GM19193 (cell line): ENCODE results near the gene PDCD10.

Experiments used
- POLR2A ChIP-seq: IDR thresholded peaks from 4 replicates; pipeline ENCODE4 v1.6.1; 2011; ENCODE audit not compliant: insufficient read depth, insufficient read length; ENCODE audit errors: extremely low read depth

PDCD10 gene

GRCh38 chr3:167740961-167741587 lies 6.4 kb upstream of the PDCD10 start:
- TF ChIP-seq POLR2A: no peak

GRCh38 chr3:167739190-167739810 lies 4.6 kb upstream of the PDCD10 start:
- TF ChIP-seq POLR2A: no peak

- no peak for TF ChIP-seq POLR2A
Observed at GRCh38 chr3:167738037-167738436, 3.3 kb upstream of the PDCD10 start.

GRCh38 chr3:167736997-167737396 lies 2.3 kb upstream of the PDCD10 start:
- TF ChIP-seq POLR2A: no peak

- TF ChIP-seq POLR2A: no peak
Observed at GRCh38 chr3:167736264-167736787, 1.6 kb upstream of the PDCD10 start.

- peak; percentile 70 for TF ChIP-seq POLR2A
Observed at GRCh38 chr3:167735233-167736138, 794 bp upstream of the PDCD10 start, which contains the start of gene SERPINI1. Gene SERPINI1 (plus strand): TSS chr3:167735721. CDS start chr3:167789129, 53,408 bp downstream.

- no peak for TF ChIP-seq POLR2A
Observed at GRCh38 chr3:167733961-167734497, 663 bp downstream of the PDCD10 start.

- no peak for TF ChIP-seq POLR2A
Observed at GRCh38 chr3:167732313-167733065, 2.2 kb downstream of the PDCD10 start.

- no peak for TF ChIP-seq POLR2A
Observed at GRCh38 chr3:167731393-167731792, 3.3 kb downstream of the PDCD10 start.

- TF ChIP-seq POLR2A: no peak
Observed at GRCh38 chr3:167729591-167729990, 5.1 kb downstream of the PDCD10 start.

GRCh38 chr3:167728632-167729323 lies 5.9 kb downstream of the PDCD10 start:
- TF ChIP-seq POLR2A: no peak

- no peak for TF ChIP-seq POLR2A
Observed at GRCh38 chr3:167728176-167728575, 6.5 kb downstream of the PDCD10 start.

GRCh38 chr3:167723872-167724271 lies 10.8 kb downstream of the PDCD10 start:
- no peak for TF ChIP-seq POLR2A
